ENCODE results near the gene GLG1.

- TF ChIP-seq CTCF (IDR thresholded peaks at IDR 0.05; ENCODE audit: insufficient read depth, low read length) (no peak), REST (IDR thresholded peaks at IDR 0.05; ENCODE audit: insufficient replicate concordance, low read depth) (no peak), POLR2AphosphoS5 (IDR thresholded peaks at IDR 0.05; ENCODE audit: low read depth) (no peak), GABPA (IDR thresholded peaks at IDR 0.05; ENCODE audit: low read depth) (no peak)
Measured at GRCh38 chr16:74591876-74592650, 14.9 kb downstream of the GLG1 start.
